IPS-18a (cell line): ENCODE measurements around the gene CTF1.

ENCODE experiments used
- H3K27ac ChIP-seq: one replicate; pipeline ENCODE4 v1.5.1; 2013; ENCODE audit warnings: low read length
- H3K27me3 ChIP-seq: one replicate; pipeline ENCODE4 v1.6.1; 2013; ENCODE audit warnings: mild to moderate bottlenecking, low read length; ENCODE audit not compliant: control insufficient read depth, insufficient read depth
- H3K36me3 ChIP-seq: one replicate; pipeline ENCODE4 v1.6.1; 2013; ENCODE audit warnings: low read depth, low read length; ENCODE audit not compliant: control insufficient read depth
- H3K4me1 ChIP-seq: one replicate; pipeline ENCODE4 v1.6.1; 2013; ENCODE audit warnings: low read depth, low read length; ENCODE audit not compliant: control insufficient read depth
- H3K4me3 ChIP-seq: one replicate; pipeline ENCODE4 v1.5.1; 2013; ENCODE audit warnings: low read length
- H3K9ac ChIP-seq: one replicate; pipeline ENCODE4 v1.6.1; 2013; ENCODE audit warnings: mild to moderate bottlenecking, low read length, moderate library complexity
- H3K9me3 ChIP-seq: one replicate; pipeline ENCODE4 v1.6.1; 2013; ENCODE audit warnings: low read depth, low read length; ENCODE audit not compliant: control insufficient read depth

CTF1 gene

GRCh38 chr16:30901201-30902028, 5.0 kb downstream of the CTF1 start:
- peaks cover 12% of the 10 kb centered on the region for H3K27me3 ChIP-seq
- no peaks in the 10 kb centered on the region for H3K36me3 ChIP-seq
- no peak overlapping the region for H3K27ac ChIP-seq
- H3K9ac ChIP-seq = no peak overlapping the region
- H3K9me3 ChIP-seq = no peaks in the 10 kb centered on the region
- H3K4me3 ChIP-seq = peak overlapping the region; percentile 42
- H3K4me1 ChIP-seq = no peaks in the 10 kb centered on the region

- H3K27me3 ChIP-seq = peaks cover 12% of the 10 kb centered on the region
- H3K4me1 ChIP-seq = no peaks in the 10 kb centered on the region
- no peak overlapping the region for H3K27ac ChIP-seq
- no peaks in the 10 kb centered on the region for H3K9me3 ChIP-seq
- peak overlapping the region; percentile 50 for H3K4me3 ChIP-seq
- peak overlapping the region; percentile 56 for H3K9ac ChIP-seq
- H3K36me3 ChIP-seq = no peaks in the 10 kb centered on the region
These were observed 5.9 kb downstream of the CTF1 start for GRCh38 chr16:30902029-30902972.

- peaks cover 12% of the 10 kb centered on the region for H3K27me3 ChIP-seq
- peak overlapping the region; percentile 50 for H3K4me3 ChIP-seq
- no peaks in the 10 kb centered on the region for H3K36me3 ChIP-seq
- no peak overlapping the region for H3K9ac ChIP-seq
- H3K4me1 ChIP-seq = no peaks in the 10 kb centered on the region
- H3K9me3 ChIP-seq = no peaks in the 10 kb centered on the region
- H3K27ac ChIP-seq = no peak overlapping the region
These were observed 6.6 kb downstream of the CTF1 start for GRCh38 chr16:30903002-30903401.

- H3K36me3 ChIP-seq = no peaks in the 10 kb centered on the region
- H3K4me1 ChIP-seq = no peaks in the 10 kb centered on the region
- no peak overlapping the region for H3K4me3 ChIP-seq
- no peaks in the 10 kb centered on the region for H3K9me3 ChIP-seq
- H3K9ac ChIP-seq = no peak overlapping the region
- peaks cover 12% of the 10 kb centered on the region for H3K27me3 ChIP-seq
- H3K27ac ChIP-seq = no peak overlapping the region
These were observed 7.2 kb downstream of the CTF1 start for GRCh38 chr16:30903596-30903995.

GRCh38 chr16:30904114-30904780, 7.8 kb downstream of the CTF1 start:
- H3K4me3 ChIP-seq = no peak overlapping the region
- no peaks in the 10 kb centered on the region for H3K9me3 ChIP-seq
- H3K27me3 ChIP-seq = peaks cover 12% of the 10 kb centered on the region
- no peaks in the 10 kb centered on the region for H3K36me3 ChIP-seq
- H3K9ac ChIP-seq = no peak overlapping the region
- H3K27ac ChIP-seq = no peak overlapping the region
- H3K4me1 ChIP-seq = no peaks in the 10 kb centered on the region

GRCh38 chr16:30907064-30907463, 10.7 kb downstream of the CTF1 start:
- H3K27me3 ChIP-seq = no peaks in the 10 kb centered on the region

GRCh38 chr16:30910427-30911029, 14.1 kb downstream of the CTF1 start:
- Histone ChIP-seq H3K9me3 (no peaks in the 10 kb centered on the region), H3K27me3 (no peaks in the 10 kb centered on the region), H3K4me3 (peak overlapping the region; percentile 10), H3K36me3 (no peaks in the 10 kb centered on the region), H3K9ac (no peak overlapping the region), H3K27ac (no peak overlapping the region), H3K4me1 (peaks cover 11% of the 10 kb centered on the region)

More at GRCh38 chr16:30907064-30907463, 10.7 kb downstream of the CTF1 start:
- no peaks in the 10 kb centered on the region for H3K36me3 ChIP-seq
- H3K9ac ChIP-seq = no peak overlapping the region
- no peaks in the 10 kb centered on the region for H3K9me3 ChIP-seq
- no peak overlapping the region for H3K4me3 ChIP-seq
- H3K27ac ChIP-seq = no peak overlapping the region
- H3K4me1 ChIP-seq = peaks cover 11% of the 10 kb centered on the region

GRCh38 chr16:30912794-30913412, 16.5 kb downstream of the CTF1 start:
- H3K27ac ChIP-seq = no peak overlapping the region
- no peak overlapping the region for H3K9ac ChIP-seq
- H3K36me3 ChIP-seq = no peaks in the 10 kb centered on the region
- H3K27me3 ChIP-seq = no peaks in the 10 kb centered on the region
- H3K9me3 ChIP-seq = no peaks in the 10 kb centered on the region
- peaks cover 11% of the 10 kb centered on the region for H3K4me1 ChIP-seq
- H3K4me3 ChIP-seq = no peak overlapping the region

- H3K36me3 ChIP-seq = no peaks in the 10 kb centered on the region
- H3K27me3 ChIP-seq = no peaks in the 10 kb centered on the region
- peaks cover 10% of the 10 kb centered on the region for H3K4me1 ChIP-seq
- no peaks in the 10 kb centered on the region for H3K9me3 ChIP-seq
- H3K27ac ChIP-seq = no peak overlapping the region
- H3K4me3 ChIP-seq = no peak overlapping the region
- no peak overlapping the region for H3K9ac ChIP-seq
These were observed 18.4 kb downstream of the CTF1 start for GRCh38 chr16:30914830-30915229.

GRCh38 chr16:30918614-30919013, 22.2 kb downstream of the CTF1 start:
- Histone ChIP-seq H3K36me3 (no peaks in the 10 kb centered on the region), H3K4me1 (no peaks in the 10 kb centered on the region), H3K27me3 (no peaks in the 10 kb centered on the region), H3K27ac (no peak overlapping the region), H3K4me3 (no peak overlapping the region), H3K9ac (no peak overlapping the region), H3K9me3 (no peaks in the 10 kb centered on the region)
